HG02938 (cell line): Measurements from ENCODE around the gene FNIP2.
A peak's percentile ranks its signal among the peaks of the same experiment; 100 is the strongest.
"Not testable (repeated sequence)": the region's sequence is repeated elsewhere in the genome, so short reads cannot be mapped to it uniquely, and the experiment has no call there.

Source experiments
- ATAC-seq: cut with Tn5 transposase; IDR thresholded peaks from one replicate; pipeline ENCODE4 v1.9.1; 2021; ENCODE audit warnings: mild to moderate bottlenecking, moderate library complexity; ENCODE audit not compliant: unreplicated experiment

Gene FNIP2

DNA sequence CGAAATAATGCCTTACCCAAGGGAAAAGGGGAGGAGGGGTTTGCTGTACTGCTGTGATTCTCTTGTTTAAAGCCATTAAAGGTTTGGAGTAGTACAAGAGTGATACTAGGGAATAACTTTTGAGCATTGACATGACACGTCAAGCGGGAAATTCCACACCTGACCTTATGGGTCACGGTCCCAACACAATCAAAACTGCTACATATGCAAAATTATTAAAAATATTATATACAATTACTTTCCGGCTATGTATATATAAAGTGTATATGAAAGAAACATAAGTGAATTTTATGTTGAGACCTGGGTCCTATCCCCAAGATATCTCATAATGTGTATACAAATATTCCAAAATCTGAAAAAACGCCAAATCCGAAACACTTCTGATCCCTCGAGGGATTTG lies 21.0 kb downstream of the FNIP2 start:
- no peak for ATAC-seq

GRCh38 chr4:158793021-158793420 lies 24.2 kb downstream of the FNIP2 start:
- ATAC-seq: no peak

DNA sequence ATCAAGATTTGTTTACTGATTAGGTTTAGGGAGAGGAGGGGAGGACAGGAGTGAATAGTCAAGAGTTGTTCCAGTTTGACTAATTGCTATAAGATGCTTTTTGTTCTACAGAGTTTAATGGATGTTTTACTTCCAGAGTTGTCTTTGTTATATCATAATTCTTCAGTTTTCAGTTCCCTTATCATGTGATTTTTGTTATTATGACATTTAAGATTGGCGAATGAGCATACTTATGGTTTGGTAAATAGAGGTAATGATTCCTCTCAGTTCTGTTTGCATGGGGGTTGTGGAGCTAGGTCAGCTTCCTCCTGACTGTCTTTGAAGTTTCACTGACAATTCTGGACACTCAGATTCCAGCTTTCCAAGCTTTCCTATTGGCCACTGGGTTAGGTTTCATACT lies 24.6 kb downstream of the FNIP2 start:
- ATAC-seq: not testable (repeated sequence)

- ATAC-seq: no peak
Observed at GRCh38 chr4:158796370-158797140, 27.7 kb downstream of the FNIP2 start.

DNA sequence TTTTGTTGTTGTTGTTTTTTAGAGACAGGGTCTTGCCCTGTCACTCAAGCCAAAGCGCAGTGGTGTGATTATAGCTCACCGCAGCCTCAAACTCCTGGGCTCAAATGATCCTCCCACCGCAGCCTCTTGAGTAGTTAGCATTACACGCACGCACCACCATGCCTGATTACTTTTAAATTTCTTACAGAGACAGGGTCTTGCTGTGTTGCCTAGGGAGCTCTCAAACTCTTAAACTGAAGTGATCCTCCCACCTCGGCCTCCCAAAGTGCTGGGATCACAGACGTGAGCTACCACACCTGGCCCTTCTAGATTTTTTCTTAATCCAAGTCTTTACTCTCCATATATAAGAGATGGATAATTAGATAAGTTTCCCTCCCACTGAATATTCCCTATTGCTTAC lies 29.2 kb downstream of the FNIP2 start:
- no peak for ATAC-seq

GRCh38 chr4:158799013-158799770 lies 30.4 kb downstream of the FNIP2 start:
- no peak for ATAC-seq

DNA sequence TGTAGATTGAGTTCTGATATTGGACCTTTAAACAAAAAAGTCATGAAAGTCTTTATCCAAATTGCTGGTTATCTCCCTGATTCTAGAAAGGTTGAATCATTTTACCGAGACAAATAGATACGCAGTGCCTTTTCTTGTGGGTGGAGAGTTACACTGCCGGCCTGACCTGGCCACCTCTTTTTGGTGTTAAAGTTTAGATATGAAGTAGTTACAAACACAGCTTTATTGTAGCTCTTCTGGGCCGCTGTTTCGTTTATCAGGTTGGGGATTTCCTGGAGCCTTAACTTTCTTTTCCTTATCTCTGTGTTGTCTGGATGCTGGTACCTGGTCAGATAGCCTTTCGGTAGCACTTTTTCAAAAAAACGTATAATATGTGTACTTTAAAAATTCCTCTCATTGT lies 31.0 kb downstream of the FNIP2 start:
- no peak for ATAC-seq

DNA sequence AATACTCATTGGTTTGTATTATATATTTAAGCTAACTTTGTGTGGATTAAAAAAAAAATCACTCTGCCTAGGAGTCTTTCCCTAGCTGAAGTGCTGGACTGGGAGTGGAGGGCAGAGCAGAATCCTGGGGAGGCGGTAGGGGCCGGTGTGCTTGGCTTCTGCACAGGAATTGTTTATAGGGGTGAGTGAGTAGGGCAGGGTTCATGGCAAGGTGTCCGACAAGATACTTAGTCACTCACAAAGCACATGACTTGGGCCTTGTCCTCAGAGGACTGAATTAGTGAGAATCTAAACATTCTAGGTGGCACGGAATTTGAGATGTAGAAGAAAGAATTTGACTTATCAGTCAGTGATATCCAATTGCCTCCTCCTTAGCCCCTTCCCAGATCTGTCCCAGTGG lies 32.2 kb downstream of the FNIP2 start:
- ATAC-seq: no peak

DNA sequence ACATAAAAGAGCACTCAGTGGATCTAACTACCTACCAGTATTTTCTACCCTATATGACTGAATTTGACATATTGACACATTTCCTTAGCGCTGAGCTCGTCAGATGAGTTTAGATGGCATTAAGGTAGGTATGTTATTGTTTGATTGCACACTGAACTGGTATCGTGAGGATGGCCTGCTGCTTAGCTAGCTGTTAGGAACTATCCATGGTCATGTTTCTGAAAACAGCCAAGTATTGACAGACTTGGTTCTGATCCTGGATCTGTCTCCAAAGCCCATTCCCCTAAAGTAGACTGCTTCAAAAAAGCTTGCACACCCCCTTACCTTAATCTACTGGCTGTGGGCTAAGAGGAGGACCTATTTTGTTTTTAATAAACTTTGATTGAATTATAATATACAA lies 32.9 kb downstream of the FNIP2 start:
- no peak for ATAC-seq

DNA sequence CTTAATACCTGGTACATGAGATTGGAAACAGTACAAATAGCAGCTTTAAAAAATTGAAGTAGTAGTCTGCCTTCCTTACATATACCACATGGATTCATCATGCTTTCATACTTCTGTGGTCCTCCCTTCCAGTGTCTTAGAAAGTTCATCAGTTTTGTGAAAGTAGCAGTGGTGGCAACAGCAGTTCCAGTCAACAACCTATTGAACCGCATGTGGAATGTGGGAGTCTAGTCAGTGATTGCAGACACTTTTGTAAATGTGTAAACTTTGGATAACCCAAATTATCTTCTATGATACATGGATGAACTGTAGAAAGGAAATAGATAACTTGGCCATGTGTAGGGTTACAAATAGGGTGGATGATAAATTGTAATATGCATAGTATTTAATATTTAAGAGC lies 34.1 kb downstream of the FNIP2 start:
- ATAC-seq: no peak

- no peak for ATAC-seq
Observed at GRCh38 chr4:158805635-158806471, 37.0 kb downstream of the FNIP2 start.

DNA sequence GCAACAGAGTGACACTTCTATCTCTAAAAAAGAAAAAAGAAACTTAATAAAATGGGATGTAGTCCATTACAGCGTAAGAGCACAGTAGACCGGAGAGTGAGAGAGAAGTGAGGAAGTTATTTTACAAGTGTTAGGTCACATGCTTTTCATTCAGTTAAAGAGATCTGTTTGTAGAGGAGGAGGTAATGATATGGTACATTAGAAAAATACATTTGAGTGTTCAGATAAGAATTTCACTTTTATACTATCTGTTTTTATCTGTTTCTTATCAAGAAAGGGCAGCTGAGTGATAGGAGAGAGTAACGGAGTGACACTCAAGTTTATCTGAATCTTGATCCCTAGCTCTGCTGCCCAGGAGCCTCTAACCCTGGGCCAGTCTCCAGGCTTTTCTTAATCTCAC lies 38.9 kb downstream of the FNIP2 start:
- no peak for ATAC-seq

- ATAC-seq: no peak
Observed at GRCh38 chr4:158808399-158808798, 39.6 kb downstream of the FNIP2 start.

DNA sequence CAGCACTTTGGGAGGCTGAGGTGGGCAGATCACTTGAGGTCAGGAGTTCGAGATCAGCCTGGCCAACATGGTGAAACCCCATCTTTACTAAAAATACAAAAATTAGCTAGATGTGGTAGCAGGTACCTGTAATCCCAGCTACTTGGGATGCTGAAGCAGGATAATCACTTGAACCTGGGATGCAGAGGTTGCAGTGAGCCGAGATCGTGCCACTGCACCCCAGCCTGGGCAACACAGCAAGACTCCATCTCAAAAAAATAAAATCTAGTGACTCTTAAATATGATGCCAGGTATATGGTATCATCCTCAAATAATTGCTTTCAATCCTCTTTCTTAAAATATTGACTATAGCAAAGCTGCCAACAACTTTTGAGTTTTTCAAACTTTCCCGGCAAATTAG lies 40.4 kb downstream of the FNIP2 start:
- ATAC-seq: peak; percentile 2

GRCh38 chr4:158809611-158810486 lies 41.0 kb downstream of the FNIP2 start:
- peak; percentile 90 for ATAC-seq

GRCh38 chr4:158810487-158811215 lies 41.8 kb downstream of the FNIP2 start:
- ATAC-seq: no peak

DNA sequence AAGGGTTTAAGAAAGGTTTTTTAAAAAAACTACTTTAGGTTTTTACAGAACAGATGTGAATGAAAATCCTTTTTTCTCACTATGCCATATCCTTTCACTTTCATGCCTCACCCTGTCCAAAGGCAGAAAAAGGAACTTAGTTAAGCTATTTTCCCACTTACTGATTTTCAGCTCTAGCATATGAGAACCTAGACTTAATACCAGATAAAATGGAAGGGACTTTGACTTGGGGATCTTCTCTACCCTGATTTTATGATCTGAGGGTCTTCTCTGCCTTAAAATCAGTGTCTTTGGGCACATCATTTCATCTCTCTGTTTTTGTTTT lies 42.4 kb downstream of the FNIP2 start:
- no peak for ATAC-seq

- ATAC-seq: no peak
Observed at GRCh38 chr4:158811704-158812103, 42.9 kb downstream of the FNIP2 start.

DNA sequence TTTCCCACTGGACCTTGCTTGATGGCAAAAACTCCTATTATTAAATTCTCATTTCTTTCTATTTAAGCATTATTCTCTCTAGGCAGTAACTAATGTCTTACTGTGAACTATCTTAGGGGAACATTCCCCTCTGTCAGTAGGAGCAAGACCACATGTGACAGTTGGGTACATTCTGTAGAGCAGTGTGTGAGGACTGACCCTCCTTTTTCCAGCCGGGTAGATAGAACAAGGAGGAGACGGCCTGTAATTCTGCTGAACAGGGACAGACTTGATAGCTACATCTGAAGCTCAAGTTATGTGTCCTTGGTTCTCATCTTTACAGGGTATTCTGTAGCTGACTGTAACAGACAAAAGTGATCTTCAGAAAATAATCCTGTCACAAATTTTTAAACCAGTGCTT lies 43.3 kb downstream of the FNIP2 start:
- ATAC-seq: no peak

DNA sequence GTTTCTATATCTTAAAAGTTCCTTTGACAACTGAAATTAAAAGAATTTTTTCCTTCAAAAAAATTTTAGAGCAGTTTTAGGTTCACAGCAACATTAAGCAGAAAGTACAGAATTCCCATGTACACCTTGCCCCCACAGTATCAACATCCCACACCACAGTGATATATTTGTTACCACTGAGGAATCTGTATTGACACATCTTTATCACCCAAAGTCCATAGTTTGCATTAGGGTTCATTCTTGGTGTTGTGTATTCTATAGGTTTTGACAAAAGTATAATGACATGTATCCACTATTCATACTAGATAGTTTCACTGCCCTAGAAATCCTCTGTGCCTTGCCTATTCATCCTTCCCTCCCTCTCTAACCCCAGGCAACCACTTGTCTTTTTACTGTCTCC lies 43.7 kb downstream of the FNIP2 start:
- no peak for ATAC-seq
